ENCODE measurements around the gene GALR2.

GALR2 gene

DNA sequence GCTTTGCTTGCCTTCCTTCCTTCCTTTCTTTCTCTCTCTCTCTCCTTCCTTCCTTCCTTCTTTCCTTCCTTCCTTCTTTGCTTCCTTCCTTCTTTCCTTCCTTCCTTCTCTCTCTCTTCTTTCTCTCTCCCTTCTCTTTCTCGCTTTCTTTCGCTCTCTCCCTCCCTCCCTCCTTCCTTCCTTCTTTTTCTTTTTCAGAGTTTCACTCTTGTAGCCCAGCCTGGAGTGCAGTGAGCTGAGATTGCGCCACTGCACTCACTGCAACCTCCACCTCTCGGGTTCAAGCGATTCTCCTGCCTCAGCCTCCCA is 48.6 kb downstream of the GALR2 start:
- TF ChIP-seq, protein P1, sequence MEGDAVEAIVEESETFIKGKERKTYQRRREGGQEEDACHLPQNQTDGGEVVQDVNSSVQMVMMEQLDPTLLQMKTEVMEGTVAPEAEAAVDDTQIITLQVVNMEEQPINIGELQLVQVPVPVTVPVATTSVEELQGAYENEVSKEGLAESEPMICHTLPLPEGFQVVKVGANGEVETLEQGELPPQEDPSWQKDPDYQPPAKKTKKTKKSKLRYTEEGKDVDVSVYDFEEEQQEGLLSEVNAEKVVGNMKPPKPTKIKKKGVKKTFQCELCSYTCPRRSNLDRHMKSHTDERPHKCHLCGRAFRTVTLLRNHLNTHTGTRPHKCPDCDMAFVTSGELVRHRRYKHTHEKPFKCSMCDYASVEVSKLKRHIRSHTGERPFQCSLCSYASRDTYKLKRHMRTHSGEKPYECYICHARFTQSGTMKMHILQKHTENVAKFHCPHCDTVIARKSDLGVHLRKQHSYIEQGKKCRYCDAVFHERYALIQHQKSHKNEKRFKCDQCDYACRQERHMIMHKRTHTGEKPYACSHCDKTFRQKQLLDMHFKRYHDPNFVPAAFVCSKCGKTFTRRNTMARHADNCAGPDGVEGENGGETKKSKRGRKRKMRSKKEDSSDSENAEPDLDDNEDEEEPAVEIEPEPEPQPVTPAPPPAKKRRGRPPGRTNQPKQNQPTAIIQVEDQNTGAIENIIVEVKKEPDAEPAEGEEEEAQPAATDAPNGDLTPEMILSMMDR (IDR thresholded peaks at IDR 0.05; ENCODE audit: control insufficient read depth, insufficient read depth, low read depth, low read length, missing control alignments), result no peak
- no peak for DNase-seq (ENCODE audit: low read depth)
- H3K4me3 ChIP-seq (ENCODE audit: control insufficient read depth, low read depth, low read length), result no peak overlapping the region

DNA sequence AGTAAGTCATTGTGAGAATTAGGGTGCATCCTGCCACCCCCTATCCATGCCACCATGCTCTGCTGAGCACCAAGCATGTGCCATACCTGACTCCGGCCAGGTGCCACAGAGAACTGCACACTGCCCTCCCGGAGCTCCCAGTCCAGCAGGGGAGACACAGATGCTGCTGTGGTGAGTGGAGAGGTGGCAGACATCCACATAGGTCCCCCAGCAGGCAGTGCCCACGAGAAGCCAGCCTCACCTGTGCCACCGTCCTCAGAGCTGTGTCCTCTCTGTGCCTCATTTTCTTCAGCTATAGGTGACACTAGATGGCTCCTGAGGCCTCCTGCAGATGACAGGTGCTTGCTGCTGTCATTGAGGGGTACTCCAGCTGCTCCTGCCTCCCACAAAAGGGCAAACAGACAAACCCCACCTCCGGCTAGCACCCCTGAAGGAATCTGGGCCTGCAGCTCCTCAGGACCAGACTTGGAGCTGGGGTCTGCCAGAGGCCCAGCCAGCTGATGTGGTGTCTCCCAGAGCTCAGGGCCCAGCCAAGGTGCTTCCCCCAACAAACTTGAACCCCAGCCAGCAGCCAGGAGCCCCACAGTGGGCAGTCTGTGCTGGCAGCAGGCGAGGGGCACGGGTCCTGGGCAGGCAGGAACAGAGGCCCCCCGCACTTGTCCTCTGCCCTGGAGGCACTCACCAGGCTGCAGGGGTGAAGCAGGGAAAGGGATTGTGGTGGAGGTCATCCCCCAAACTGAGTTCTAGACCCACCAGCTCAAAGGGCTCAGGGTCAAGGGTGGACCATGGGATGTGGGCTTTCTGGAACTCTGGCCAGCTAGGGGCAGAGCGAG is 49.4 kb downstream of the GALR2 start:
- no peak for DNase-seq (ENCODE audit: low read depth)
- TF ChIP-seq, protein P1 (IDR thresholded peaks at IDR 0.05; ENCODE audit: control insufficient read depth, insufficient read depth, low read depth, low read length, missing control alignments), result no peak

DNA sequence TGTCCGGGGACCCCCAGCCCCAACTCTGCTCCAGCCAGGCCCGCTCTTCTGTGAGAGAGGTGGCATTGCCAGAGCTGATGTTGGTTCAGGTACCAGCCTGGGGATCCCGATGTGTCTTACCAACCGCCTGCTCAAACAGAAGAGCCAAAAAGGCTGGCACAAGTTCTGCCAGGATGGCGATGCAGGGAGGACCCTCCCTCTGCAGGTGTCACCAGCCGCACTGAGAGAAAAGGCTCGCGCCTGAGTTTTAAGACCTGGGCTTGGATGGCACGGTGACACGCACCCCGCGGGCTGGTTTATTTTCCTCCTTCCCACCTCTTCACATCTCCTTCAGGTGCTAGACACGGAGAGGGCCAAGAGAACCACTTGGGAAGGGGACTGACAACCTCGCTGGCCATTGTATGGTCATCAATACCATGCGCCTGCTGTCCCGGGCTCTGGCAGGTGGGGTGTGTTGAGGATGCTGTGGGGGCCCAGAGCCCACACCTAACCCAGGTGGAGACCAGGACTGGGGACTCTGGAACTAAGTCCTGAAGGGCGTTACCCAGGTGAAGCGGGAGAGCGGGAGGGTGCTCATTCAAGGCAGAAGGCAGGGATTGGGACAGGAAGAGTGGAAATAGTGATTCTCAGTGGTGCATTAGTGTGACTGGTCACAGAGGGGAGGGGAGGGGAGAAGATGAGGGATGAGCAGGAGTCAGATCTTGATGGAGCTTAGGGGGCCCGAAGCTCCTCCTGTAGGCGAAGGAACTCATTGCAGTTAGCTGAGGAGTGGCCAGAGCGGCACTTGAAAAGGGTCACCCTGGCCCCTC is 50.2 kb downstream of the GALR2 start:
- no peak for DNase-seq (ENCODE audit: low read depth)
- H3K4me3 ChIP-seq (ENCODE audit: control insufficient read depth, low read depth, low read length), result no peak overlapping the region
- TF ChIP-seq, protein P1 (IDR thresholded peaks at IDR 0.05; ENCODE audit: control insufficient read depth, insufficient read depth, low read depth, low read length, missing control alignments), result peak; percentile 26

More for the DNA sequence above, 49.4 kb downstream of the GALR2 start:
- no peak overlapping the region for H3K4me3 ChIP-seq (ENCODE audit: control insufficient read depth, low read depth, low read length)

DNA sequence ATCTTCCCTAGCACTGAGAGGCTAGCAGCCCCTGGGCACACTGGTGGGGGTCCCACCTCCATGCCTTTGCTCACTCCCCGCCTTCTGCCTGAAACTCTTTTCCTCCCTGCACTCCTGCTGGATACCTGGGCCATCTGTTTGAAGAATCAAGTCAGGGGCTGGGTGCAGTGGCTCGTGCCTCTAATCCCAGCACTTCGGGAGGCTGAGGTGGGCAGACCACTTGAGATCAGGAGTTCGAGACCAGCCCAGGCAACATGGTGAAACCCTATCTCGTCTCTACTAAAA is 50.8 kb downstream of the GALR2 start:
- TF ChIP-seq, protein P1 (IDR thresholded peaks at IDR 0.05; ENCODE audit: control insufficient read depth, insufficient read depth, low read depth, low read length, missing control alignments), result no peak
- H3K4me3 ChIP-seq (ENCODE audit: control insufficient read depth, low read depth, low read length), result no peak overlapping the region
- DNase-seq (ENCODE audit: low read depth), result no peak

DNA sequence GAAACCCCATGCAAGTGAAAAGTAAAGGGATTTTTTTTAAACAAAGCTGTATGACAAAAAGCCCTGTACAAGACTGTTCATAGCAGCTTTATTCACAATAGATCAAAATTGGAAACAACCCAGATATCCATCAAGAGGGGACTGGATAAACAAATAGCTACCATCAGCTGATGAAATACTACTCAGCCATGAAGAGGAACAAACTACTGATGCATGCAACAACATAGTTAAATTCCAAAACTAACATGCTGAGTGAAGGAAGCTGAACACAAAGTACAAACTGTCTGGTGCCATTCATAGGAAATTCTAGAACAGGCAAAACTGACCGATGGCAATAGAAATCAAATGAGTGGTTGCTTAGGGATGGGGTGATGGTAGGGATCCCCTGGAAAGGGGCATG is 51.3 kb downstream of the GALR2 start:
- H3K4me3 ChIP-seq (ENCODE audit: control insufficient read depth, low read depth, low read length), result no peak overlapping the region
- TF ChIP-seq, protein P1 (IDR thresholded peaks at IDR 0.05; ENCODE audit: control insufficient read depth, insufficient read depth, low read depth, low read length, missing control alignments), result no peak
- no peak for DNase-seq (ENCODE audit: low read depth)

Data from AG09309 (cell line).